ENCODE measurements around the gene IL6ST. TPM values are rescaled to one million over a fixed set of nuclear protein-coding genes. Genes with fewer than 3 reads are reported as not detected.
A peak's percentile ranks its signal among the peaks of the same experiment; 100 is the strongest.

IL6ST gene
- total RNA-seq, 1 donor from 2014 or later = 86.1 TPM

DNA sequence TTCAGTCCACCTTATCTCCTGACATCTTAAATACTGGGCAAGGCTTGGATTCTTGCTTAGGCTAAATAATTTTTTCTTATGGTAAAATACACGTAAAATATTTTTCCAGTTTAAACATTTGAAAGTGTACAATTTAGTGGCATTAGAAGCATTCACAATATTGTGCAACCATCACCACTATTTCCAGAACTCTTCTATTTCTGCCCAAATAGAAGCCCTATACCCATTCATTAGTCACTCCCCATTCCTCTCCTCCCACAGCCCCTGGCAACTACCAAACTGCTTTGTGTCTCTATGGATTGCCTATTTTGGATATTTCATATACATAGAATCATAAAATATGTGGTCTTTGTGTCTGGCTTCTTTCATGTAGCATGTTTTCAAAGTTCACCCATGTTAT, 86.0 kb downstream of the IL6ST start:
- intact Hi-C loops (cut with micrococcal nuclease) = no loop called here
- H3K36me3 Mint-ChIP-seq (ENCODE audit: low read depth) = peaks cover 2% of the 10 kb centered on the region
- peaks cover 36% of the 10 kb centered on the region for H3K4me1 Mint-ChIP-seq (ENCODE audit: low read depth)
- H3K27me3 Mint-ChIP-seq (ENCODE audit: insufficient read depth) = peaks cover 2% of the 10 kb centered on the region
- no peak overlapping the region for H3K27ac Mint-ChIP-seq
- H3K9me3 Mint-ChIP-seq = no peaks in the 10 kb centered on the region
- no peak overlapping the region for H3K4me3 Mint-ChIP-seq
- no peak for DNase-seq (ENCODE audit: low spot score)

DNA sequence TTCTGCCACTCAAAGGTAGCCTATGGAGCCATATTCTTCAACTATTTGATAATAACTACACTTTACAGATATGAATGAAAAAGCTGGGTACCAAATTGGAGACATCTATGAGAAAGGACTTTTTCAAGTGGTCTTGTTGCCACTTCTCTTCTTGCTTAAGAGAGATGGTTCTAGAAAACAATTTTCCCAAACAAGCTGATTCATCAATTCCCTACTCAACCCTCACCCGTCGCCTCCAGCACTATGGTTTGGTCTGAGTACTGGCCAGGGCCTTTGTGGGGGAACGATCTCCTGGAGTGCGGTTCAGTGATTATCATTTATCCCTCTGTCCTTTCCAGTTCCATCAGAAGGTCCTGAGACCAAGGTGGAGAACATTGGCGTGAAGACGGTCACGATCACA, 86.8 kb downstream of the IL6ST start:
- Mint-ChIP-seq H3K27ac (no peak overlapping the region), H3K36me3 (ENCODE audit: low read depth) (peaks cover 2% of the 10 kb centered on the region), H3K4me1 (ENCODE audit: low read depth) (peaks cover 45% of the 10 kb centered on the region), H3K9me3 (no peaks in the 10 kb centered on the region), H3K4me3 (no peak overlapping the region), H3K27me3 (ENCODE audit: insufficient read depth) (peaks cover 2% of the 10 kb centered on the region)
- DNase-seq (ENCODE audit: low spot score) = no peak
- intact Hi-C loops (cut with micrococcal nuclease) = no loop called here

GRCh38 chr5:55905251-55905650, 89.5 kb downstream of the IL6ST start:
- Mint-ChIP-seq H3K36me3 (ENCODE audit: low read depth) (peaks cover 2% of the 10 kb centered on the region), H3K4me1 (ENCODE audit: low read depth) (peaks cover 54% of the 10 kb centered on the region), H3K27ac (no peak overlapping the region), H3K27me3 (ENCODE audit: insufficient read depth) (peaks cover 2% of the 10 kb centered on the region), H3K4me3 (no peak overlapping the region), H3K9me3 (no peaks in the 10 kb centered on the region)
- no peak for DNase-seq (ENCODE audit: low spot score)
- intact Hi-C loops (cut with micrococcal nuclease) = no loop called here

DNA sequence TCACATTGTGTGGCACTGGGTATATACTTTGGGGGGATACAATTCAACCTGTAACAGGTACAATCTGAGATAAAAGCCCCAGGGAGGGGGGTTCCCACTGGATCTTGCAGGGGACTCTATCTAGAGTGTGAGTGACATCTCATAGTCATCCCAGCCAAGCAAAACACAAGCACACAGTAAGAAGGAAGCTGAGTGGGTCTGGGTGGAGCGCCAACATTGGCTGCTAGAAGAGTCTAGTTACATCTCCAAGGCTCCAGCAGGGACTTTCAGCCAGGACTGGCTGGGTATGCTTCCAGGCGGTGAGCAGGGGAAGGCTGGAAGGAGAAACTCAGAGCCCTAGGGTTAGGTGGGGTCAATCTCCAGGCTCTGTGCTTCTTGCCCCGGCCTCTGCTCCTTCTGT, 90.6 kb downstream of the IL6ST start:
- Mint-ChIP-seq H3K27me3 (ENCODE audit: insufficient read depth) (peaks cover 2% of the 10 kb centered on the region), H3K9me3 (no peaks in the 10 kb centered on the region), H3K36me3 (ENCODE audit: low read depth) (no peaks in the 10 kb centered on the region), H3K27ac (no peak overlapping the region), H3K4me3 (no peak overlapping the region), H3K4me1 (ENCODE audit: low read depth) (peaks cover 65% of the 10 kb centered on the region)
- no peak for DNase-seq (ENCODE audit: low spot score)
- intact Hi-C loops (cut with micrococcal nuclease) = loop anchor here (5.0 kb wide), 1 partner anchor 132 kb away; no protein-coding TSS in a partner anchor

- intact Hi-C loops (cut with micrococcal nuclease) = loop anchor here (1.0 to 5.0 kb wide), 5 partner anchors 20 to 426 kb away; partner anchors contain the start of gene SLC38A9
- Mint-ChIP-seq H3K4me3 (peak overlapping the region; percentile 55), H3K27ac (peak overlapping the region; percentile 78), H3K4me1 (ENCODE audit: low read depth) (peaks cover 67% of the 10 kb centered on the region), H3K27me3 (ENCODE audit: insufficient read depth) (peaks cover 2% of the 10 kb centered on the region), H3K9me3 (no peaks in the 10 kb centered on the region), H3K36me3 (ENCODE audit: low read depth) (no peaks in the 10 kb centered on the region)
- DNase-seq (ENCODE audit: low spot score) = peak; percentile 79
These were observed 91.6 kb downstream of the IL6ST start for GRCh38 chr5:55903121-55903701.

DNA sequence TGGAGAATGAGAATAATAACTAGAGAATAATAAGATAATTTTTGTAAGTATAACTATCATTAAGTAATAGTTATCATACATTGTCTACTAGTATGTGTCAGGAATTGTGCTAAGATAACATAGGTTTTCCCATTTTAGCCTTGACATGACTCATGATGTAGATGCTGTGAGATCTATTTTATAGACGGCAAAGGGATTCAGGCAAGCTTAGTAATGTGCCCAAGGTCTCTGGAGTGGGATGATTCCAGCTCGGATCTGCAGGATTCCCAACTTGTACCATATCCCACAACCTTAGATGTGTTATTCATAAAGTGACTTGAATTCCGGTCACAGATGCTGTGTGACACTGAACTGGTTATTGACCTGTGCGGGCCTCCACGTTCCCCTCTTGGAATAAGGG, 92.1 kb downstream of the IL6ST start:
- Mint-ChIP-seq H3K36me3 (ENCODE audit: low read depth) (no peaks in the 10 kb centered on the region), H3K27me3 (ENCODE audit: insufficient read depth) (peaks cover 2% of the 10 kb centered on the region), H3K4me3 (peak overlapping the region; percentile 55), H3K9me3 (no peaks in the 10 kb centered on the region), H3K4me1 (ENCODE audit: low read depth) (peaks cover 70% of the 10 kb centered on the region), H3K27ac (peak overlapping the region; percentile 78)
- no peak for DNase-seq (ENCODE audit: low spot score)
- intact Hi-C loops (cut with micrococcal nuclease) = loop anchor here (1.0 to 5.0 kb wide), 5 partner anchors 20 to 427 kb away; partner anchors contain the start of gene SLC38A9

DNA sequence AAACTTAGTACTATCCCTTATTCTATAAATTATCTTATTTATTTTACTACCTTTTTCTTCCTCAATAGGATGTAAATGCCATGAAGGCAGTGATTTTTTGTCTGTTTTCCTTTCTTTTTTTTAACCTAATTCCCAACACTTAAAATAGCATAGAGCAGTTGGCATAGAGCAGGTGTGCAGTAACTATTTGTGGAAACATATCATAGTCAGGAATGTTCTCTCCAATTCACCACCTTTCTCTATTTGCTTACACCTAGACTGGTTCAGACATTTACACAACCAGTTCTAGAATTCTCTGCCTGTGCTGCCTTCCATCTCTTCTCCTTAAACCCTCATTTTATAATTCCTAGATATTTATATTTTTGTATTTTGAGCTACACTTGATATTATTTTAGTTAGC, 94.0 kb downstream of the IL6ST start:
- no peak for DNase-seq (ENCODE audit: low spot score)
- Mint-ChIP-seq H3K4me3 (no peak overlapping the region), H3K4me1 (ENCODE audit: low read depth) (peaks cover 73% of the 10 kb centered on the region), H3K9me3 (no peaks in the 10 kb centered on the region), H3K27me3 (ENCODE audit: insufficient read depth) (peaks cover 2% of the 10 kb centered on the region), H3K27ac (no peak overlapping the region), H3K36me3 (ENCODE audit: low read depth) (no peaks in the 10 kb centered on the region)
- intact Hi-C loops (cut with micrococcal nuclease) = loop anchor here (5.0 kb wide), 1 partner anchor 128 kb away; no protein-coding TSS in a partner anchor

- no peak for DNase-seq (ENCODE audit: low spot score)
- Mint-ChIP-seq H3K4me3 (no peak overlapping the region), H3K9me3 (no peaks in the 10 kb centered on the region), H3K4me1 (ENCODE audit: low read depth) (peaks cover 66% of the 10 kb centered on the region), H3K36me3 (ENCODE audit: low read depth) (no peaks in the 10 kb centered on the region), H3K27ac (no peak overlapping the region), H3K27me3 (ENCODE audit: insufficient read depth) (peaks cover 2% of the 10 kb centered on the region)
- intact Hi-C loops (cut with micrococcal nuclease) = loop anchor here (5.0 kb wide), 1 partner anchor 128 kb away; no protein-coding TSS in a partner anchor
These were observed 94.7 kb downstream of the IL6ST start for GRCh38 chr5:55900068-55900467.

DNA sequence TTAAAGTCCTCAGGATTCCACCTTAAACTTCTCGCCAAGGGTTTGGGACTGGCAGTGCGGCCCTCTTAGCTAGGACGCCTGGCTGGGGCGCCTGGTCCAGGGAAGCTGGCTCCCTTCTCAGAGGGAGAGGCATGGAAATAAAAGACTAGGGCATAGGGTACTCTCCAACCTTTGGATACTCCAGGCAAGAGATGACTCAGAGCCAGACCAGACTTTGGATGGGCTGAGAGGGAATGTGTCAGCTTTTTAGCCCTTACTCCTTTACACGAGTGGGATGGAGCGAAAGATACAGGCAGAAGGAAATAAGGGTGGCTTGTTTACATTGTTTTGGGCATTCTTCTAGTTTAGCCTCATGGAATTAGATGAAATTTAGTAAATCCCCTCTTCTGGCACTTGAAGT, 95.4 kb downstream of the IL6ST start:
- no peak for DNase-seq (ENCODE audit: low spot score)
- intact Hi-C loops (cut with micrococcal nuclease) = no loop called here
- Mint-ChIP-seq H3K27ac (no peak overlapping the region), H3K27me3 (ENCODE audit: insufficient read depth) (no peaks in the 10 kb centered on the region), H3K36me3 (ENCODE audit: low read depth) (no peaks in the 10 kb centered on the region), H3K4me3 (no peak overlapping the region), H3K4me1 (ENCODE audit: low read depth) (peaks cover 61% of the 10 kb centered on the region), H3K9me3 (no peaks in the 10 kb centered on the region)

DNA sequence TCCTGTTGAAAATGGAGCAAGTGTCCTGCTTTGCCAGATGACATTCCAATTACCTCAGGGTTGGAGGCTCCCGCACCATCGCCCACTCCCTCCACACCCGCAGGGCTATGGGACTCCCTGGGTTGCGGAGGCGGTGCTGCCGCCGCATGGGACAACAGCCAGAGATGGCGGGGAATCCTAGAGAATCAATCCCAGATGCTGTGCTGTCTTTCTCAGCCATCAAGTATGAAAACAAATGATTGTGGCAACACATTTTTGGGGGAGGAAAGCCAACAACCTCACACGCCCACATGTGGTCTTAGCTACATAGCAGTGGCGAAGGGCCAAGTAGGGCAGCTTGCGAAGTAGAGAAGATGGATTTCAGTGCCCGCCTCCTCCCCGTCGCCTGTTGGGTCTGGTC, 96.9 kb downstream of the IL6ST start:
- no peak overlapping the region for H3K27ac Mint-ChIP-seq
- no peaks in the 10 kb centered on the region for H3K9me3 Mint-ChIP-seq
- H3K36me3 Mint-ChIP-seq (ENCODE audit: low read depth) = no peaks in the 10 kb centered on the region
- H3K27me3 Mint-ChIP-seq (ENCODE audit: insufficient read depth) = no peaks in the 10 kb centered on the region
- no peak for DNase-seq (ENCODE audit: low spot score)
- intact Hi-C loops (cut with micrococcal nuclease) = no loop called here
- H3K4me1 Mint-ChIP-seq (ENCODE audit: low read depth) = peaks cover 53% of the 10 kb centered on the region
- H3K4me3 Mint-ChIP-seq = no peak overlapping the region

GRCh38 chr5:55897206-55897894, 97.4 kb downstream of the IL6ST start:
- Mint-ChIP-seq H3K27ac (no peak overlapping the region), H3K4me3 (no peak overlapping the region), H3K27me3 (ENCODE audit: insufficient read depth) (no peaks in the 10 kb centered on the region), H3K9me3 (no peaks in the 10 kb centered on the region), H3K36me3 (ENCODE audit: low read depth) (no peaks in the 10 kb centered on the region), H3K4me1 (ENCODE audit: low read depth) (peaks cover 47% of the 10 kb centered on the region)
- no peak for DNase-seq (ENCODE audit: low spot score)
- intact Hi-C loops (cut with micrococcal nuclease) = no loop called here

GRCh38 chr5:55896663-55897062, 98.1 kb downstream of the IL6ST start:
- DNase-seq (ENCODE audit: low spot score) = no peak
- Mint-ChIP-seq H3K4me1 (ENCODE audit: low read depth) (peaks cover 42% of the 10 kb centered on the region), H3K27ac (no peak overlapping the region), H3K9me3 (no peaks in the 10 kb centered on the region), H3K27me3 (ENCODE audit: insufficient read depth) (no peaks in the 10 kb centered on the region), H3K4me3 (no peak overlapping the region), H3K36me3 (ENCODE audit: low read depth) (no peaks in the 10 kb centered on the region)
- intact Hi-C loops (cut with micrococcal nuclease) = no loop called here

GRCh38 chr5:55896238-55896637, 98.5 kb downstream of the IL6ST start:
- no peaks in the 10 kb centered on the region for H3K27me3 Mint-ChIP-seq (ENCODE audit: insufficient read depth)
- intact Hi-C loops (cut with micrococcal nuclease) = no loop called here
- no peak for DNase-seq (ENCODE audit: low spot score)
- peaks cover 2% of the 10 kb centered on the region for H3K36me3 Mint-ChIP-seq (ENCODE audit: low read depth)
- no peak overlapping the region for H3K27ac Mint-ChIP-seq
- peaks cover 42% of the 10 kb centered on the region for H3K4me1 Mint-ChIP-seq (ENCODE audit: low read depth)
- H3K4me3 Mint-ChIP-seq = no peak overlapping the region
- H3K9me3 Mint-ChIP-seq = no peaks in the 10 kb centered on the region
